SU-DHL-6 (cell line): Measurements from ENCODE around the gene ATF6.

Experiments
- CTCF ChIP-seq: fragments of 200-600 bp; sonication (generic); IDR thresholded peaks from one replicate; pipeline ENCODE4 v1.5.1; 2017; ENCODE audit warnings: antibody characterized with exemption, mild to moderate bottlenecking, low read length, moderate library complexity; ENCODE audit not compliant: insufficient read depth, poor library complexity, severe bottlenecking
- EZH2phosphoT487 ChIP-seq: fragments of 200-600 bp; sonication (generic), shearing (Covaris generic); conservative IDR thresholded peaks from 2 replicates; pipeline ENCODE4 v1.6.1; 2018; ENCODE audit warnings: mild to moderate bottlenecking, antibody characterized with exemption, low read length, moderate library complexity, mixed read lengths

GRCh38 chr1:161803181-161803580 lies 37.1 kb downstream of the ATF6 start:
- TF ChIP-seq CTCF (no peak), EZH2phosphoT487 (no peak)
